HEK293 (cell line): Measurements from ENCODE around the gene SURF4.

Experiments
- CTCF ChIP-seq: fragments of 450-650 bp; formaldehyde crosslinking; IDR thresholded peaks from 2 replicates; pipeline ENCODE4 v1.5.1; 2016; ENCODE audit warnings: missing biosample characterization, missing genetic modification characterization
- ZNF449 ChIP-seq: fragments of 450-650 bp; formaldehyde crosslinking; IDR thresholded peaks from 2 replicates; pipeline ENCODE4 v1.5.1; 2017; ENCODE audit warnings: missing biosample characterization, mild to moderate bottlenecking, missing genetic modification characterization, moderate library complexity
- ZNF530 ChIP-seq: fragments of 450-650 bp; formaldehyde crosslinking; IDR thresholded peaks from 2 replicates; pipeline ENCODE4 v1.5.1; 2016; ENCODE audit warnings: low read depth, missing biosample characterization, missing genetic modification characterization
- ZSCAN18 ChIP-seq: fragments of 450-650 bp; formaldehyde crosslinking; IDR thresholded peaks from 2 replicates; pipeline ENCODE4 v1.5.1; 2016; ENCODE audit warnings: missing biosample characterization, missing genetic modification characterization

GRCh38 chr9:133397895-133398294 lies 22.0 kb upstream of the SURF4 start:
- TF ChIP-seq ZSCAN18 (tag by site-specific recombination): no peak
- no peak for TF ChIP-seq CTCF (tag by site-specific recombination)
- TF ChIP-seq ZNF449: no peak
- TF ChIP-seq ZNF530 (tag by site-specific recombination): no peak
